ENCODE measurements around the gene CARNS1. TPM values are rescaled to one million over a fixed set of nuclear protein-coding genes. Genes with fewer than 3 reads are reported as not detected.

Gene CARNS1
- total RNA-seq, 1 donor from 2014 or later: 1.5 TPM

DNA sequence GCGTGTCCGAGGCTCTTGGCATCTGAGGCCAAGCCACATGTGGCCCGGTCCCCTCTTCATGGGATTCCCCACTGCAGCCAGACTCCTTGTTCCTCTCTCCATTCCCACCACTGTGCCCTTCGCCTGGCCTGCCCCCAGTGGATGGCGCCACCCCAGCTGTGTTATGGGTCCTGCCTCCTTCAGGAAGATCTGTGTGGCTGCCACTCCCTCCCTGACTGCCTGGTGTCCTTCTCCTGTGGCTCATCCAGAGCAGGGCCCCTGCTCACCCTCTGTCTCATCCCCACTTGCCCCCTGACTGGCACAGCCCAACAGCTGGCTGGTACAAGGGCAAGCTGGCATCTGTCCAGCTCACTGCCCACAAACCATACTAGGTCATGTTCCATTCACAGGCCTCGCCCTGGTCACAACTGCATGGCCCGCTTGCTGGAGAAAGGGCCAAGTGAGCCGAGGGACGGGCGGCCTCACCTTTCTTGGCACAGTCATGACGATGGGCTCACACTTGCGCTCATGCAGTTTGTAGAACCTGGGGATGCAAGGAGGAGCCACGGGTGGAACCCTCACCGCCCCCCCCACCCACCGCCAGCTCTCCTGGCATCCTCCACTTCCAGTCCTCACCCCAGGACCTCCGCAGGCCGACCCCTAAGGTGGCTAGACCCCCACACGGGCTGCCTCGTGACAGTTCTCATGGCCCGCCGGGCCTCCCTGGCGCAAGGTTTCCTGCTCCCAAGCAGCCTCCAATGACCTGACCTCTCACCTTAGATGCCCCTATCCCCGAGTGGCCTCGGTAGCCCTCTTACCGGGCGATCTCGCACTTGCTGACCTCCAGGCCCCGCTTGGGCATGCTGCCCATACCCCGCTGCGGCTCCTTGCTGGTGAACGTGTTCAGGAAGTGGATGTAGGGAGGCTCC is 24.1 kb downstream of the CARNS1 start:
- no peak for TF ChIP-seq CTCF (conservative IDR thresholded peaks at IDR 0.05)
- no peaks in the 10 kb centered on the region for H3K36me3 Mint-ChIP-seq
- H3K4me1 Mint-ChIP-seq (ENCODE audit: unreplicated experiment): peaks cover 3% of the 10 kb centered on the region
- peak overlapping the region; percentile 23 for H3K4me3 Mint-ChIP-seq
- H3K9me3 Mint-ChIP-seq: no peaks in the 10 kb centered on the region
- no peak for DNase-seq (ENCODE audit: extremely low spot score, unreplicated experiment)
- H3K27me3 Mint-ChIP-seq: no peaks in the 10 kb centered on the region
- no peak overlapping the region for H3K27ac Mint-ChIP-seq

- H3K4me1 Mint-ChIP-seq (ENCODE audit: unreplicated experiment): peaks cover 3% of the 10 kb centered on the region
- H3K27me3 Mint-ChIP-seq: no peaks in the 10 kb centered on the region
- TF ChIP-seq CTCF (conservative IDR thresholded peaks at IDR 0.05): no peak
- DNase-seq (ENCODE audit: extremely low spot score, unreplicated experiment): no peak
- H3K4me3 Mint-ChIP-seq: no peak overlapping the region
- no peaks in the 10 kb centered on the region for H3K9me3 Mint-ChIP-seq
- H3K36me3 Mint-ChIP-seq: no peaks in the 10 kb centered on the region
- no peak overlapping the region for H3K27ac Mint-ChIP-seq
These were observed 25.0 kb downstream of the CARNS1 start for GRCh38 chr11:67440229-67441097.

DNA sequence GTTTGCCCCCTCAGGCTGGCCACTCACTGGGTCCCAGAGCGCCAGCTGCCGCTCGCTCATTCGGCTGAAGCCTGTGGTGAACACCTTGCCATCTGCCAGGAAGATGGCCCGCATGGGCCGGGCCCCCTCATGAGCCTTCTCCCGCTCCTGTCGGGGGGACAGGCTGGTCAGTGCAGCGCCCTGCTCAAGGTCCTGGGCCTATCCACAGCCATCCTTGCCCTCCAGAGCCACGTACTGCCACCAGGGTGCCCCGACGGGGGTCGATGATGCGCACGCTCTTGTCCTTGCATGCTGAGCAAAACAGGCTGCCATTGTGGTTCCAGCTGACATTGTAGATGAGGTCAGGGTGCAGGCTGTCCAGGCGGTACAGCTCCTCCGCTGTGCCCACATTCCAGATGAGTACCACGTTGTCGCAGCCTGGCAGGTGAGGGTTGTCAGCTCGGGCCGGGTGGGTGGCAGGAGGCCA is 25.7 kb downstream of the CARNS1 start:
- H3K9me3 Mint-ChIP-seq: no peaks in the 10 kb centered on the region
- H3K4me3 Mint-ChIP-seq: no peak overlapping the region
- TF ChIP-seq CTCF (conservative IDR thresholded peaks at IDR 0.05): no peak
- no peaks in the 10 kb centered on the region for H3K36me3 Mint-ChIP-seq
- DNase-seq (ENCODE audit: extremely low spot score, unreplicated experiment): no peak
- no peak overlapping the region for H3K27ac Mint-ChIP-seq
- no peaks in the 10 kb centered on the region for H3K27me3 Mint-ChIP-seq
- H3K4me1 Mint-ChIP-seq (ENCODE audit: unreplicated experiment): peaks cover 3% of the 10 kb centered on the region

DNA sequence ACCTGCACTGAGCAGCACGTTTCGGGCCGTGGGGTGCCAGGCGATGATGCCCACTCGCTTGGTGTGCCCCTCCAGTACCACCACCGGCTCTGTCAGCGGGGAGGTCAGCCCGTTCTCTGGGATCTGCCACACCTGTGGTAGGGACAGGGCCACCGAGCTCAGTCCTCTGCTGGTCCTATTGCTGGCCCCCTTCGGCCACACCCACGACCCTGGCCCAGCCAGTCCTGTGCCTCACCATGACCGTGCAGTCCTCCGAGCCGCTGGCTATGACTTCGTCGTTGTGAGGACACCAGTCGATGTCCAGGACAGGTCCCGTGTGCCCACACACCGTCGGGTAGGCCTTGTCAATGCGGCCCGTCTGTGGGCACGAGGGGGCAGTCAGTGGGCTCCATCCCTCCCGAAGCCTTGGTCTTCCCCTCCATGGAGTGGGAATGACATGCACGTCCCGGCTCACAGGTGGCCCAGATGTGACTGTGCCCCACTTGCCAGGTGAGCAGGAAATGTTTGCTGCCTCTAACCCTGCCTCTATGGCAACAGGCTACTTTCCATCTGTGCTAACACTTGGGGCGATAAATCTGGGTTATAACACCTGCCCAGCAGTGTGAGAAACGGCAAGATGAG is 26.4 kb downstream of the CARNS1 start:
- no peaks in the 10 kb centered on the region for H3K27me3 Mint-ChIP-seq
- H3K4me1 Mint-ChIP-seq (ENCODE audit: unreplicated experiment): peaks cover 3% of the 10 kb centered on the region
- H3K9me3 Mint-ChIP-seq: no peaks in the 10 kb centered on the region
- no peak for TF ChIP-seq CTCF (conservative IDR thresholded peaks at IDR 0.05)
- H3K36me3 Mint-ChIP-seq: no peaks in the 10 kb centered on the region
- H3K27ac Mint-ChIP-seq: peak overlapping the region; percentile 84
- no peak for DNase-seq (ENCODE audit: extremely low spot score, unreplicated experiment)
- H3K4me3 Mint-ChIP-seq: peak overlapping the region; percentile 88

Data from type B pancreatic cell (in vitro differentiated cells).